ENCODE measurements around the gene SLF2.

Gene SLF2

DNA sequence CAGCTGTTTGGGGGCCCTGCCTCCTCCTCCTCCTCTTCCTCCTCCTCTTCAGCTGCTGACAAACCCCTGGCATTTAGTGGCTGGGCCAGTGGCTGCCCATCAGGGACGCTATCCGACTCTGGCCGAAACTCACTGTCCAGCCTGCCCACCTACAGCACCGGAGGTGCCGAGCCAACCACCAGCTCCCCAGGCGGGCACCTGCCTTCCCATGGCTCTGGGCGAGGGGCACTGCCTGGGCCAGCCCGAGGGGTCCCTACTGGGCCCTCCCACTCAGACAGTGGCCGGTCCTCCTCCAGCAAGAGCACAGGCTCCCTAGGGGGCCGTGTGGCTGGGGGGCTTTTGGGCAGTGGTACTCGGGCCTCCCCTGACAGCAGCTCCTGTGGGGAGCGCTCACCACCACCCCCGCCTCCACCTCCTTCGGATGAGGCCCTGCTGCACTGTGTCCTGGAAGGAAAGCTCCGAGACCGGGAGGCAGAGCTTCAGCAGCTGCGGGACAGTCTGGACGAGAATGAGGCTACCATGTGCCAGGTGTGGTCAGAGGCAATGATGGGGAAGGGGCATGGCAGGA is 91.0 kb downstream of the SLF2 start:
- DNase-seq, result no peak

DNA sequence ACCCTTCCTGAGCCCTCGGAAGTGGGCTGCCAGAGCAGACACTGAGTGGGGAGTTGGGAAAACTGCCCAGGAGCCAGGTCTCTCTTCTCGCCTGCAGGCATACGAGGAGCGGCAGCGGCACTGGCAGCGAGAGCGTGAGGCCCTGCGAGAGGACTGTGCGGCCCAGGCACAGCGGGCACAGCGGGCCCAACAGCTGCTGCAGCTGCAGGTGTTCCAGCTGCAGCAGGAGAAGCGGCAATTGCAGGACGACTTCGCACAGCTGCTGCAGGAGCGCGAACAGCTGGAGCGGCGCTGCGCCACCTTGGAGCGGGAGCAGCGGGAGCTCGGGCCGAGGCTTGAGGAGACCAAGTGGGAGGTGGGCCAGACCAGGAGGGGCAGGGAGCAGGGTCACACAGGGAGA is 92.6 kb downstream of the SLF2 start:
- DNase-seq, result no peak

DNA sequence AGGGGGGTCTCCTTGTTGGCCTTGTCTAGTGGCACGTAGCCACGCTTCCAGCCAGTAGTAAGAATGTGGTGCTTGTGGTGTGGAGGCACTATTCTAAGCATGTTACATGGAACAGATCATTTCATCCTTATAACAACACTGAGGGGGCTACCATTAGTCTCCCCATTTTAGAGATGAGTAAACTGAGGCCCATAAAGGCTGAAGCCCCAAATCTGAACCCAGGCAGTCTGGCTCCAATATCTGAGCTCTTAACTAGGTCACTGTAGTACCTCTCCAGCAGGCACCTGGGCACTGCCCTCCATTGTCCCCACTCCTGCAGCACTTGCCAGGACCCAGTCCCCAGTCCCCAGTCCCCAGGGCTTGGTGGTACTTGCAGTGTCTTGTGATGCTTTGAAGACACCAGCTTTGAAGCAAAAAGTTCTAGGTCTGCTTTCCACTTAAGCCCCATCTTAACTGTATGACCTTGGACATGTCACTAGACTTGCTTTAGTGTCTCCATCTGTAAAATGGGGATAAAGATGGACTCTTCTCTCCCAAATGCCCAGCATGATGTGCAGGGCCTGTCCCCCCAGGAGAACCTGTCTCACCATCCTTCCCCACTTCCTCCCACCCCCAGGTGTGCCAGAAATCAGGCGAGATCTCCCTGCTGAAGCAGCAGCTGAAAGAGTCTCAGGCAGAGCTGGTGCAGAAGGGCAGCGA is 93.3 kb downstream of the SLF2 start:
- no peak for DNase-seq

DNA sequence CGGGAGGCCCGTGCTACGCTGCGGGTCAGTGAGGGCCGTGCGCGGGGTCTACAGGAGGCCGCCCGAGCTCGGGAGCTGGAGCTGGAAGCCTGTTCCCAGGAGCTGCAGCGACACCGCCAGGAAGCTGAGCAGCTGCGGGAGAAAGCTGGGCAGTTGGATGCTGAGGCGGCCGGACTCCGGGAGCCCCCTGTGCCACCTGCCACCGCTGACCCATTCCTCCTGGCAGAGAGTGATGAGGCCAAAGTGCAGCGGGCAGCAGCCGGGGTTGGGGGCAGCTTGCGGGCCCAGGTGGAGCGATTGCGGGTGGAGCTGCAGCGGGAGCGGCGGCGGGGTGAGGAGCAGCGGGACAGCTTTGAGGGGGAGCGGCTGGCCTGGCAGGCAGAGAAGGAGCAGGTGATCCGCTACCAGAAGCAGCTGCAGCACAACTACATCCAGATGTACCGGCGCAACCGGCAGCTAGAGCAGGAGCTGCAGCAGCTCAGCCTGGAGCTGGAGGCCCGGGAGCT is 93.9 kb downstream of the SLF2 start:
- DNase-seq, result no peak

DNA sequence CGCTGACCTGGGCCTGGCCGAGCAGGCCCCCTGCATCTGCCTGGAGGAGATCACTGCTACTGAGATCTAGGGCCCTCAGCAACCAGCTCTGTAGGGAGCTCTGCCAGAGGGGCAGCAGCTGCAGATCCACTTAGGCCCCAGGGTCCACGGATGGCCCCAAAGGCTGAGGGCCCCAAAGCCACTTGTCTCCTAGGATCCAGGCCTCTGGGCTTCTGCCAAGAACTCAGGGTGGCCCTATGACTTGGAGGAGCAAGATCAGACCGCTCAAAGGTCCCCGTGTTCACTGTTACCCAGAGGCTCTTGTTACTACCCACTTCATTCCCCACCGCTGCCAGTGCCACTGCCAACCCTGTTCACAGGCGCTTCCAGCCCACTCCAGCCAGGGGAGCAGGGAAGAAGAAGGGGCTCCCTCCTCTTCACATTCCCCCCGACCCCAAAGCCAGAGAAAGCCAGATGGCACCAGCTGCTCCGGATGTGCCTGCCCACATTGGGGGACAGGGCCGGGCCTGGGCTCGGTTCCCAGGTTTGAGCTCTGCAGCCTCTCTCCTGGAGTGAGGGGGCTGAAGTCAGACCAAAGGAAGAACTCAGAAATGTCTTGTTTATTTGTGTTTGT is 94.4 kb downstream of the SLF2 start:
- DNase-seq, result no peak

DNA sequence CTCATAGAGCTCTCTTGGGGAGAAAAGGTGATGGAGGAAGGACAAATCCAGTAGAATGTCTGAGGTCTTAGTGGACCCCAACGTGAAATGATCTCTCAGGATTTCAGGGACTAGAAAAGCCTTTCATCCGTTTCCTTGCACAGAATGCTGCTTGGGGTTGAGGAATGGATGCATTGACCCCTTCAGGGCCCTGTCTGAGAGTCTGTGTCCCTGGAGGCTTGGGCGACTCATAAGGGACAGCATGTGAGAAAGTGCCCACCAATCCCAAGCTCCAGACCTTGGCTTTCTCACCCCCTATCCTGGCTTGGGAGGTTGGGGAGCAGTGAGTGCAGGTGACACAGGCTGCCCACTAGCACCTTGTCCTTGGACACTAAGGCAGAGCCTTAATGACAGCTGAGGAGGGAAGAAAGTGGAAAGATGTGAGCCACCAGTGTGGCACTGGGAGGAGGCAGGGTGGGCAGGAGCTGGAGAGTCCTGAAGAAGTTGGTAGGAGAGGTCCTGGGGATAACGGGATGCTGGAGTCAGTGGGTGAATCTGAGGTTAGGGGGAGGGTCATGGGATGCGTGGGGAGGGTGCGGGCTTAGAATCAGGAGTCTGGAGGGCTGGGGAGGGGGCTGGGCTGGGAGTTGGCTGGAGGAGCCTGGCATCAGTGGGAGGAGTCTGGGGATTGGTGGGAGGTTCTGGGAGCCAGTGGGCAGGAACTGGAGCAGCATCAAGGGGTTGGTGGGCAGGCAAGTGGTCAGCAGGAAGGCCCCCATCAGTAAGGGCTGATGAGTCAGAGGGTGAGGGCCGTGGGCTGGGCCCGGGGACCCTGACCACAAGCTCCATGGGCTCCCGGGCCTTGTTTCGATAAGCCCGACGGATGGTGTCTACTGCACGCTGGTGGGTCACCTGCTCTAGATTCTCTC is 95.4 kb downstream of the SLF2 start:
- no peak for DNase-seq

DNA sequence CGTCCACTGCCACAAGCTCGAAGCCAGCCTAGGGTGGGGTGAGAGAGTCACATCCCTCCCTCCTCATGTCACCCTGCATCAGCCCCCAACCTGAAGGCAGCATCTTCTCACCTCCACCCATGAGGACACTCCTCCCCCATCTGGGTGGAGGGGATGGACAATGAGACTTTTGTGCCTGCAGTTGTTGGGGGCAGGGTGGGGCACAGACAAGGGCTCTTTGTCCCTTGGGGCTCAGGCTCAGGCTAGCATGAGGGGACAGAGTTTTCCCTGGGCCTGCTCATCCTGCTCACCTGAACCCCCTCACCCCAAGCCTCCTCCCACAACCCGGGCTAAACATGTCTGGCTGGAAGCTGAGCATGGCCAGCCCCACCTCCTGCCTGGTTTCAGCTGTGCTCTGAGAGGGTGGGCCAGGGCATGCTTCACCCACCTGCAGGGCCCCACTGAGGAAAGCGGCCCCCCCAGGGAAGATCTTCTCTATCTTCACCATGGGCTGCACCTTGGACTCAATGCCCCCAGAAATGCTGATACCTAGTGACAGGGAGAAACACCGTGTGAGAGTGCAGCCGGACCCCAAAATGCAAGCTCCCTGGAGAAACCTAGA is 96.2 kb downstream of the SLF2 start:
- DNase-seq, result no peak

DNA sequence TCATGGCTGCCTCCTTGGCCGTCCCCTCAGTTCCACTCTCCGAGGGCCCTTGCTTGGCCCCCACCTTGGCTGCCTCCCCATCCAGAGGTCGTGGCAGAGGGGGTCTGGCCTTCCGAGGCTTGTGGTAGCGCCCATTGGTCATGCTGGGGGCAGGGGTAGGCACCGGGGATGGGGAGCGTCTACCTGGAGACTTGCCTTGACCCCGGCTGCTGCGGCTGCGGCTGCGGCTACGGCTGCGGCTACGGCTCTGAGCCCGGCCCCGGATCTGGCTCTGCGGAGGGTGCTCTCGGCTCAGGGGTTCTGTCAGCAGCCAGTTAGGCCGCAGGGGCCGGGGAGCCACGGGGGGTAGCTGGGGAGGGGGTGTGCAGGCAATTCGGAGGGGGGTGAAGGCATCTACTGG is 97.6 kb downstream of the SLF2 start:
- no peak for DNase-seq

DNA sequence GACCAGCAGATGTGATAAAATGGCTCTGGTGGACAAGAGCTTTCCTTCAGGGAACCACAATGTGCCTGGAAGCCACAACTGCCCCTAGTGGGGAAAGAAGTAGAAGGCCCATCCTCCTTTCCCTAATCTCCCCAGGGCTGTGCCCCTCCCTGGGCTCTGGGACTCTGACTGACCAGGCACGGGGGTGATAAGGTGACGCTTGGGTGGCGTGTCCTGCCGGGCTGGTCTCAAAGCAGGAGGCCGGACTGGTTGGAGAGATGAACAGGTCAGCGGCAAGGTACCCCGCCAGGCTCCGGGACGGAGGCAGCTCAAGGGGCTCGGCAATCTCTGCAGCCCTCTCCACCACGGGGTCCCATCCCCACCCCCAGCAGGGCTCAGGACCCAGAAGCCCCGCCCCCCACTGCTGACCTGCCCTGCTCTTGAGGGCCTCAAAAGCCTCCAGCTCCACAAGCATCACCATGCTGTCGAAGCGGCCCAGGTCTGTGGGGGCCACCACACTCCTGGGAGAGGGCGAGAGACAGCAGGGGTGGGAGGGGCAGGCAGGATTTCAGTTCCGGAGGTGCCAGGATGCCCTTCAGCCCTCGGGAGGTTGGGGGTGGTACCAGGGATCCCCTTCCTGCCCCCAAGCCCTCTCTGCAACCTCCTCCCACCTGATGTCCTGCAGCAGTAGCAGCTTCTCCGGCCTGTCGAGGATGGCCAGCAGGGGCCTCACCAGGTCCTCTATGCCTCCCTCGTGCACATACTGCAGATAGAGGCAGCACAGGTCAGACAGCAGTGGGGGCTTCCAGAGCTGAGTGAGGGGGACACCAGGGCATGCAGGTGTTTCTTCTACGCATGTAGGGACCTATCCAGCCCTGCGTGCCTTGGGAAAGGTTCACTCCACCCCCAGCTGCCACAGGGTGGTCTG is 99.0 kb downstream of the SLF2 start:
- no peak for DNase-seq

DNA sequence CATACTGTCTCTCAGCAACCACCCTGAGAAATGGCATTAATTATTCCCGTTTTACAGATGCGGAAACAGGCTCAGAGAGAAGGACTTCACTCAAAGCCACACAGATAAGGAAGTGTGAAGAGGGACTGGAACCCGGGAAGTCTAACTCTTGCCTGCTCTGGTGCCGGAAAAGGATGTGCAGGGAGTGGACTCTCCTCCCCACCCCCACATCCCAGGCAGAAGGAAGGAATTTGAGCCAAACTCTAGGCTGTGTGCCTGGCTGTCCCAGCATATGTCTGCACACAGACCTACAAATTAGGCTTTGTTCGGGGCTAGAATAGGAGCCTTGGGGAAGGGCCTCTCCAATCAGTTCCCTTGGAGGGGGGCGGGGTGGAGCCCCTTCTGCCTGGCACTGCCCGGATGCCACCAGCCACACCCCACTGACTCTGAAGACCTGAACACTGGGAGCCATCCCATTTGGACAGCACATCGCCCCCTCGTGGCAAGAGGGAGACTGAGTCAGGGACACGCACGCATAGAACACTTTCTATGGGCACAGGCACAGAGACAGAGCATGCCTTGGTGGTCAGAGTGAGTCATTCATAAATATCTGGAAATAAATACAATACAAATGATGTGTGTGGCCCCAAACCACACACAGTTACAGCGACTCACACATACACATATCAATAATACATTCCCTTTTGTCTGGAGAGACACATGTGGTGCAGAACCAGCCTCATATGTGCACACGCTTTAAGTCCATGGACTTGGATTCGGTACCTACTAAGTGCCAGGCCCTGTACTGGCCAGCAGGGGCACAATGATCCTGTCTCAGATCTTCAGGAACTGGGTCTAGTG is 100.0 kb downstream of the SLF2 start:
- DNase-seq, result peak; percentile 59

DNA sequence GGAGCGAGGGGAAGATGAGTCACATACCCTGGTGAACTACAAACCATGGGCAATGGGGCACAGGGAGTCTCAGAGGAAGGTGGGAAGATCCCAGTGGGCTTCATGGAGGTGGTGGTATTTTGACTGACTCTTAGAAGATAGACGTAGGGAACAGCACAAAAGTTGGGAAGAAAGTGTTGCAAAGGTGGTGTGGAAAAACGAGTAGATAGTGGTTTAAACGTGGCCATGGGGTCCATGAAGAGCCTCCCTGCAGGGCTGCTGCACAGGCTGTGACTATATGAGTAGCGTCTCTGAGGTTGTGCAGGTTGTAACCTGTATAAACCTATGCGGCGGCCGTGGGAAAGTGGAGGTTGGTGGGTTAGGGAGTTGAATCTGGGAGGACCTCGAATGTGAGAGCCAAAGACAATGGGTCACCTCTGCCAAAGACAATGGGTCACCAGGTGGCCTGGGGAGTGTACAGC is 100.6 kb downstream of the SLF2 start:
- DNase-seq, result no peak

DNA sequence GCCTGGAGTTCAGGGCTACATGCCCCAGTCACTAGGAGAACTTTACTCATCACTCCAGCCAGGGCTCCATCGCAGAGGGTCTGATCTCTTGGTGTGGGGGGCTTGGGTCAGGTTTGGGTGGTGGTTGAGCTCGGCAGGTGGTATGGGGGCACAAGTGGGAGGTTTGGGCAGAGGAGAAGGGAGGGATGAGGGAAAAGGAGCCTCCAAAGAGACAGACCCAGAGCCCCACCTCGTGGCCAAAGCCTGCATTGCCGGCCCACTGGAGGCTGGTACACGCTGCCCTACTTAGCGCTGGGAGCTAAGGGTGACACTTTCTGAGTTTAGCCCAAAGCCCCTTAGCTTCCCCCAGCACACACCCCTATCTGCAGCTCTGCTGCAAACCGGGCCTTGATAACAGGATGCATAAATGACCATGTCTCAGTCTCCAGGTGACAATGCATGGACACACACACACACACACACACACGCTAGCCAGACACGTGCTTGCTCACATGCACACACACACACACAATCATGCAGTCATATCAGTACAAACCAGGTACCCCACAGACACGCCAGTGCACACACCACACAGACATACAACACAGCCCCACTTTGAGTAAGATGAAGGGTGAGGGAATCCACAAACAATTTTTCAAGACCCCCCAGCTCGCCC is 101.6 kb downstream of the SLF2 start:
- DNase-seq, result peak; percentile 59
